Panc1 (cell line): ENCODE measurements around the gene LRRC74A.

Experiments used
- CTCF ChIP-seq: fragments of 450-650 bp; IDR thresholded peaks from 2 replicates; pipeline ENCODE4 v1.5.1; 2017; ENCODE audit warnings: mild to moderate bottlenecking
- POLR2AphosphoS5 ChIP-seq: IDR thresholded peaks from 2 replicates; pipeline ENCODE4 v1.6.1; 2012; ENCODE audit warnings: mild to moderate bottlenecking, low read depth, low read length, moderate library complexity
- REST ChIP-seq, 2 experiments: IDR thresholded peaks; 2 replicates each; pipeline ENCODE4 v1.6.1; 2011 to 2012; ENCODE audit warnings: low read depth in 2 of 2, control low read depth in 1 of 2, low read length in 1 of 2, mild to moderate bottlenecking in 1 of 2, moderate library complexity in 1 of 2; ENCODE audit not compliant: insufficient read depth in 1 of 2
- SIN3A ChIP-seq: IDR thresholded peaks from 2 replicates; pipeline ENCODE4 v1.6.1; 2012; ENCODE audit warnings: low read depth, mild to moderate bottlenecking, low read length, moderate library complexity, borderline replicate concordance; ENCODE audit not compliant: insufficient read depth
- TCF7L2 ChIP-seq: IDR thresholded peaks from 2 replicates; pipeline ENCODE4 v1.6.1; 2011; ENCODE audit warnings: mild to moderate bottlenecking, low read depth, low read length, inconsistent platforms

GRCh38 chr14:76917158-76917596 lies 91.0 kb downstream of the LRRC74A start:
- TF ChIP-seq CTCF (peak; percentile 71), POLR2AphosphoS5 (no peak), REST (IDR thresholded peaks at IDR 0.05; ENCODE audit: insufficient read depth in 1 of 2, low read depth in 2 of 2, low read length in 1 of 2) (no peak), SIN3A (no peak), TCF7L2 (no peak)
